Measurements from ENCODE around the gene ZNF462.

- TF ChIP-seq CTCF (IDR thresholded peaks at IDR 0.05; ENCODE audit: low read depth, low read length) (no peak), POLR2A (IDR thresholded peaks at IDR 0.05; ENCODE audit: extremely low read depth, insufficient read length) (no peak)
Observed at GRCh38 chr9:106954974-106955850, 92.2 kb downstream of the ZNF462 start.

Measured in NB4 (cell line).